HG02938 (cell line): Measurements from ENCODE around the gene FHDC1.

ENCODE experiments used
- ATAC-seq: cut with Tn5 transposase; IDR thresholded peaks from one replicate; pipeline ENCODE4 v1.9.1; 2021; ENCODE audit warnings: mild to moderate bottlenecking, moderate library complexity; ENCODE audit not compliant: unreplicated experiment

Gene FHDC1

DNA sequence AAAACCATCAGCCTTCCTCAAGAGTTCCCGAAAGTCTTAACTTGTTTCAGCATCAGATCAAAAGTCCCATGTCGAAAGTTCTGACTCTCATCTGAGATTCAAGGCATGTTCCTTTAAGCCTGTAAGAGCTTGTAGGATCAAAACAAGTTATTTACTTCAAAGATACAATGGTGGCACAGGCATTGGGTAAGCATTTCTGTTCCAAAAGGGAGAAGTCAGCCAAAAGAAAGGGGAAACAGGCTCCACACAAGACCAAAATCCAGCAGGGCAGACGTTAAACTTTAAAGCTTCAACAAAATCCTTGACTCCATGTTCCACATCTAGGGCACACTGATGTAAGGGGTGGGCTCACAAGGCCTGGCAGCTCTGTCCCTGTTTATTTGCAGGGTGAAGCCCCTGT lies 91.7 kb downstream of the FHDC1 start:
- ATAC-seq = no peak

GRCh38 chr4:153028535-153028934 lies 92.4 kb downstream of the FHDC1 start:
- no peak for ATAC-seq
